Caco-2 (cell line): ENCODE data around the gene TAF8. TPM values are rescaled to one million over a fixed set of nuclear protein-coding genes. Genes with fewer than 3 reads are reported as not detected.

Experiments used
- BruUV-seq: library from RNA; stranded (reverse); fragments of 400-500 nt; replicated peaks from 2 replicates; lab custom pipeline; 2021; lab: Mats Ljungman, UMichigan
- CTCF ChIA-PET: fragments of 300-600 bp; sonication (Branson Sonifier 250); formaldehyde crosslinking; loops from one replicate; lab custom pipeline; 2022; ENCODE audit warnings: antibody characterized with exemption; lab: Charles Lee
- POLR2A ChIA-PET: fragments of 300-600 bp; sonication (Branson Sonifier 250); formaldehyde crosslinking; loops from one replicate; lab custom pipeline; 2022; ENCODE audit warnings: antibody characterized with exemption; lab: Charles Lee
- DNase-seq, 2 experiments: peaks; one replicate each; pipeline versions ENCODE4 v3.0.0 to v3.0.0-alpha.2; 2020 to 2022
- H3K27me3 ChIP-seq: replicated peaks from 2 replicates; pipeline ENCODE4 v1.6.0; 2011; ENCODE audit warnings: low read length; ENCODE audit not compliant: control insufficient read depth, insufficient read depth
- H3K36me3 ChIP-seq: 2 replicates; pipeline ENCODE4 v1.5.1; 2011; ENCODE audit warnings: low read length; ENCODE audit not compliant: control insufficient read depth, insufficient read depth
- H3K4me1 ChIP-seq: fragments of 250-450 bp; sonication (Bioruptor Pico); 2 replicates; pipeline ENCODE4 v1.5.1; 2020; ENCODE audit warnings: mild to moderate bottlenecking
- H3K4me3 ChIP-seq: 2 replicates; pipeline ENCODE4 v1.5.1; 2011; ENCODE audit warnings: low read depth, mild to moderate bottlenecking, control low read depth, low read length
- H3K9me3 ChIP-seq: fragments of 250-450 bp; sonication (Bioruptor Pico); 2 replicates; pipeline ENCODE4 v1.5.1; 2020; ENCODE audit warnings: mild to moderate bottlenecking, moderate library complexity
- H3K27ac Mint-ChIP-seq: one replicate; pipeline ENCODE4 v1.8.0; 2022; ENCODE audit warnings: mixed read lengths; ENCODE audit not compliant: unreplicated experiment
- H3K27me3 Mint-ChIP-seq: one replicate; pipeline ENCODE4 v1.8.0; 2022; ENCODE audit warnings: mixed read lengths; ENCODE audit not compliant: insufficient read depth, unreplicated experiment
- H3K36me3 Mint-ChIP-seq: one replicate; pipeline ENCODE4 v1.8.0; 2022; ENCODE audit warnings: mild to moderate bottlenecking, mixed read lengths; ENCODE audit not compliant: insufficient read depth, unreplicated experiment
- H3K4me1 Mint-ChIP-seq: one replicate; pipeline ENCODE4 v1.8.0; 2022; ENCODE audit warnings: low read depth, mixed read lengths; ENCODE audit not compliant: unreplicated experiment
- H3K4me3 Mint-ChIP-seq: one replicate; pipeline ENCODE4 v1.8.0; 2022; ENCODE audit warnings: mild to moderate bottlenecking, moderate library complexity, mixed read lengths; ENCODE audit not compliant: unreplicated experiment
- H3K9me3 Mint-ChIP-seq: one replicate; pipeline ENCODE4 v1.8.0; 2022; ENCODE audit warnings: mixed read lengths; ENCODE audit not compliant: unreplicated experiment
- CTCF ChIP-seq, 2 experiments: fragments of 200-600 bp in 1 of 2; IDR thresholded peaks; 1 replicate in 1 of 2; 2 replicates in 1 of 2; pipeline versions ENCODE4 v1.5.1 to v1.8.0; 2011 to 2022; ENCODE audit warnings: antibody characterized with exemption in 1 of 2, control low read depth in 1 of 2, inconsistent platforms in 1 of 2, low read depth in 1 of 2, low read length in 1 of 2, mild to moderate bottlenecking in 1 of 2, moderate library complexity in 1 of 2; ENCODE audit not compliant: insufficient read depth in 1 of 2, severe bottlenecking in 1 of 2, unreplicated experiment in 1 of 2
- intact Hi-C: fragments of 100-400 bp; cut with micrococcal nuclease; formaldehyde crosslinking; loops from one replicate; pipeline ENCODE4 v1.10.0; 2022; ENCODE audit not compliant: unreplicated experiment
- total RNA-seq: library from RNA; stranded (reverse); gene quantifications from 2 replicates; pipeline ENCODE4 v1.2.3, GENCODE V29; 2022

TAF8 gene
- total RNA-seq, 1 experiment from 2014 or later: 37.7 TPM

GRCh38 chr6:42051268-42051653 lies 937 bp downstream of the TAF8 start:
- Histone ChIP-seq H3K27me3 (no peaks in the 10 kb centered on the region), H3K9me3 (no peaks in the 10 kb centered on the region), H3K4me1 (peaks cover 14% of the 10 kb centered on the region; the same call in 1 of the 2 replicates), H3K4me3 (peak overlapping the region; percentile 71), H3K36me3 (peaks cover 2% of the 10 kb centered on the region)
- no peaks in the 10 kb centered on the region for H3K4me1 Mint-ChIP-seq
- ChIA-PET CTCF (interaction anchor here (0.7 to 2.1 kb wide), 5 partner anchors 20 to 264 kb away, joined by 3 to 13 read pairs (median 3); partner anchors contain the start of genes BYSL, MED20 and TOMM6), POLR2A (interaction anchor here (0.6 to 1.3 kb wide), 8 partner anchors 9 to 979 kb away, joined by 3 to 9 read pairs (median 3); partner anchors contain the start of genes BYSL, C6orf132, MED20 and OARD1)
- no peaks in the 10 kb centered on the region for H3K9me3 Mint-ChIP-seq
- H3K27ac Mint-ChIP-seq: peak overlapping the region; percentile 98
- no peak for DNase-seq
- no peak for TF ChIP-seq CTCF (IDR thresholded peaks at IDR 0.05; ENCODE audit: insufficient read depth in 1 of 2, low read depth in 1 of 2, low read length in 1 of 2, severe bottlenecking in 1 of 2, unreplicated experiment in 1 of 2)
- no peaks in the 10 kb centered on the region for H3K27me3 Mint-ChIP-seq
- H3K4me3 Mint-ChIP-seq: peak overlapping the region; percentile 95
- intact Hi-C loops: no loop called here
- H3K36me3 Mint-ChIP-seq: peaks cover 41% of the 10 kb centered on the region
- no TSS peak for BruUV-seq

- peaks cover 4% of the 10 kb centered on the region for H3K36me3 ChIP-seq
- intact Hi-C loops: loop anchor here (2.0 kb wide), 1 partner anchor 61 kb away; no protein-coding TSS in a partner anchor
- POLR2A ChIA-PET: no interaction called here
- Mint-ChIP-seq H3K4me3 (no peak overlapping the region), H3K27ac (no peak overlapping the region), H3K36me3 (peaks cover 61% of the 10 kb centered on the region), H3K9me3 (no peaks in the 10 kb centered on the region), H3K4me1 (no peaks in the 10 kb centered on the region), H3K27me3 (no peaks in the 10 kb centered on the region)
- CTCF ChIA-PET: no interaction called here
- H3K27me3 ChIP-seq: no peaks in the 10 kb centered on the region
- H3K4me3 ChIP-seq: no peak overlapping the region
- peaks cover 14% of the 10 kb centered on the region; the same call in 1 of the 2 replicates for H3K4me1 ChIP-seq
- H3K9me3 ChIP-seq: no peaks in the 10 kb centered on the region
- no peak for TF ChIP-seq CTCF (IDR thresholded peaks at IDR 0.05; ENCODE audit: insufficient read depth in 1 of 2, low read depth in 1 of 2, low read length in 1 of 2, severe bottlenecking in 1 of 2, unreplicated experiment in 1 of 2)
- no TSS peak for BruUV-seq
- no peak for DNase-seq
These were observed 3.3 kb downstream of the TAF8 start for GRCh38 chr6:42053601-42054000.

GRCh38 chr6:42059743-42060142 lies 9.4 kb downstream of the TAF8 start:
- Mint-ChIP-seq H3K4me1 (no peaks in the 10 kb centered on the region), H3K36me3 (peaks cover 74% of the 10 kb centered on the region)

More at GRCh38 chr6:42059743-42060142, 9.4 kb downstream of the TAF8 start:
- H3K27ac Mint-ChIP-seq: no peak overlapping the region
- DNase-seq: no peak
- Histone ChIP-seq H3K27me3 (no peaks in the 10 kb centered on the region), H3K36me3 (peaks cover 2% of the 10 kb centered on the region; the same call in 1 of the 2 replicates), H3K9me3 (no peaks in the 10 kb centered on the region), H3K4me1 (no peaks in the 10 kb centered on the region), H3K4me3 (no peak overlapping the region)
- intact Hi-C loops: no loop called here
- H3K4me3 Mint-ChIP-seq: no peak overlapping the region
- no peak for TF ChIP-seq CTCF (IDR thresholded peaks at IDR 0.05; ENCODE audit: insufficient read depth in 1 of 2, low read depth in 1 of 2, low read length in 1 of 2, severe bottlenecking in 1 of 2, unreplicated experiment in 1 of 2)
- BruUV-seq: no TSS peak
- H3K9me3 Mint-ChIP-seq: no peaks in the 10 kb centered on the region
- POLR2A ChIA-PET: interaction anchor here (0.6 kb wide), 1 partner anchor 135 kb away, joined by 3 read pairs; the partner anchor contains the start of gene GUCA1B
- CTCF ChIA-PET: no interaction called here
- H3K27me3 Mint-ChIP-seq: no peaks in the 10 kb centered on the region
